ENCODE measurements around the gene PLIN1.

The PLIN1 gene

DNA sequence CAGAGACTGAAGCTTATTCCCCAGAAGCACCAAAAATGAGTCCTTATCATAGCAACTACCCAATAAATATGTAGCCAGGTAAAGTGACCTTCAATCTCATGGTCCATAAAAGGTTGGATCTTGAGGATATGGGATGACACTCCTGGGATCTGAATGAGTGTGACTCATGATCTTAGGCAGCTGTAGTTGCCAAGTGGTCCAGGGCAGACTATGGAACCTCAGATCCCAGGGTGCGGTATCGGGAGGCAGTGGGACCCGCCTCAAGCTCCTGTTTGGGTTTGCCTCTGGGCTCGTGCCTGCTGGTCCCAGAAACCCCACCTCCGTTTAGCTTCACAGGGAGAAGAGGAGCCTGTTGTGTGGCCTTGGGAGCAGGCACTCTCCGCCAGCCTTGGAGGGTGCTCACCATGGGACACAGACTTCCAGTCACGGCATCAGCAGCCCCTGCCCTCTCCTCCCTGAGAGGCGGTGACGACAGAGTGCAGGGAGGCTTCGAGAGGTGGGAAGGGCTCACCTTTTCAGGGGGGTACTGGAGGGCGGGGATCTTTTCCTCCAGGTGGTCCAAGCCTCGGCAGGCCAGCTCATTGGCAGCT lies 8.1 kb downstream of the PLIN1 start:
- no peak for DNase-seq

DNA sequence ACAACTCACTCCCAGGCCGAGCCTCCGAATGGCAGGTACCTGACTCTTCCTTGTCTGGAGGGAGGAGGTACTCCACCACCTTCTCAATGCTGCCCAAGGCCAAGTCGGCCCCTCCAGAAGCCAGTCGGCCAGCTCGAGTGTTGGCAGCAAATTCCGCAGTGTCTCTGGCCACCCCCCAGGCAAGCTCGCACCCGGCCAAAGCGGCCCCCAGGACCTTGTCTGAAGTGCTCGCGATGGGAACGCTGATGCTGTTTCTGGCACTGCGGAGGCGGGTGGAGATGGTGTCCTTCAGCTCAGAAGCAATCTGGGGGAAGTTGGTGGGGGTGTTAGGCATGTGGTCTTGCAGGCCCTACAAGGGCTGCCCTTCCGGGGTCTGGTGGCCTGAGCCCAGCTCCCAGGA lies 9.2 kb downstream of the PLIN1 start:
- no peak for DNase-seq

DNA sequence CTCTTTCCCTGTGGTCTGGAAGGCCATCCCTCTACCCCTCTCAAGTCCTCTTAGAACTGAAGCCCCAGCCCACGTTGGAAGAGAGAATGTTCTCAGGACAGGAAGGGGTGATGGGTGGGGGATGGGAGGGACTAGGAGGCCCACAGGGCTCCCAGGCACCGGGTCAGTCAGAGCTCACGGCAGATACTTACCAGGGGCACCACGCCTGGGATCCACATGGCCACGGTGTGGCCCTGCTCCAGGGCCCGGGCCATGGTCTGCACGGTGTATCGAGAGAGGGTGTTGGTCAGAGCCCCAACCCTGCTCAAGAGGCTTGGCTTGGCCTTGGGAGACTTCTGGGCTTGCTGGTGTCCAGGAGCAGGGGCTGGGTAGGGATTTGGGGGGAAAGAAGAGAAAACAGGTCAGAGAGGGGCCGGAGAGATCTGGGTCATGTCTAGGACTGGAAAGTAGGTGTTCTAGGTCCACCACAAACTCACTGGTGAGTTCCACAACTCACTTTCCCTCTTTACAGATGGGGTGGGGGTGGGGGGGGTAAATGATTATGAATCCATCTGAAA lies 9.8 kb downstream of the PLIN1 start:
- DNase-seq: no peak

DNA sequence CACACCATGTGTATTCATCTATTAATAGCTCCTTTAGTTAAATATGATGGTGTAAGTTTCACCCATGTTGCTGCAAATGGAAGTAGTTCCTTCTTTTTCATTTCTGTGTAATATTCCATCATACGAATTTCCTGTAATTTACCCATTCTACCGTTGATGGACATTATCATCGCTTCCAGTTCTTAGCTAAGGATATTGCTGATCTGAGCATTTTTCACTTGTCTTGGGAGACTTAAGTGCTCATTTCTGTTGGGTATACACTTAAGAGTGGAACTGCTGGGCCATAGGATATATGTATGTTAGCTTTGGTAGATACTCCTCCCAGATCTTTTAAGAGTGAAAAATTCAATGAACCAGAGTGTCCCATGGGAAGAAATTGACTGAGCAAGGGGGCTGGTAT lies 11.0 kb downstream of the PLIN1 start:
- no peak for DNase-seq

DNA sequence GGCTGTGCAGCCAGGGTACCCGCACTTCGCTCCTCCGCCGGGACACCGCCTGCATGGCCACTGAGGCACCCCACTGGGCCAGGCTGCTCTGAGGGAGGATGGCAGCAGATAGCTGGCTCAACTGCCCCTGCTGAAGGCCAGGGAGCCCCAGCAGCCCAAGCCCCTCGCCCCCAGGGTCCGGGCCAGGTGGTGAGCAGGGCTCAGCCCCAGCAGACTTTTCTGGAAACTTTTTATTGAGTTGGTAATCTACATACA lies 11.5 kb downstream of the PLIN1 start:
- DNase-seq: no peak

DNA sequence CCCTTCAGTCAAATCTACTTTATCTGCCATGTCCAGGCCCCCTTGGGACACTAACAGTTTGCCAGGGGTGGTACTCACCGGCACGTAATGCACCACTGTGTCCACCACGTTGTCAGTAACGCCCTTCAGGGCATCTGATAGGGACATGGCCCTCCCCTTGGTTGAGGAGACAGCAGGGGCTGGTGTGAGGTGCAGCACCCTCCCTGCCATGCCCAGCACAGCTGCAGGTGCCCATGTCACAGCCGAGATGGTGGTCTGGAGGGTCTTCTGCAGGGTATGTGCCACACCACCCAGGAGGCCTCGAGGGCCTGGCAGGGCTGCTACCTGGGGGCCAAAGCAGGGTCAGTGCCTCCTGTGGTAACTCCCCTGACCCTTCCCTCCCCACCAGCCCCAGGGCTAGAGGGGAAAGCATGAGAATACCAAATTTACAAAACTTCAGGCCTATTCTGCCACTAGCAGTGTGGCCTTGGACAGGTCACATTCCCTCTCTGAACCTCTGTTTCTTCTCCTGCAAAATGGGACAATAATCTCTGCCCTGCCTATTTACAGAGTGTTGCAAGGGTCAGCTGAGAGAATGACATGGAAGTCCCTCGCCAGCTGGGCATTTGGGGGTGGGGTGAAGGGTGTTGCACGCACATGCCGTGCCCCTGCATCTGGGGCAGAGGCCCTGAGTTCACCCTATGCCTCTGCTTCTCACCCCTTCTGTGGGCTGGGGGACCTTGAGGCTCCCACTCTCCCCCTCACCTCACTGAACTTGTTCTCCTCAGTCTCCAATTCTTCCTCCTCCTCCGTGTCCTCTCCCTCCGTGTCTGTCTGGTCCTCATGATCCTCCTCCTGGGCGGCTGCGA lies 12.1 kb downstream of the PLIN1 start:
- no peak for DNase-seq

DNA sequence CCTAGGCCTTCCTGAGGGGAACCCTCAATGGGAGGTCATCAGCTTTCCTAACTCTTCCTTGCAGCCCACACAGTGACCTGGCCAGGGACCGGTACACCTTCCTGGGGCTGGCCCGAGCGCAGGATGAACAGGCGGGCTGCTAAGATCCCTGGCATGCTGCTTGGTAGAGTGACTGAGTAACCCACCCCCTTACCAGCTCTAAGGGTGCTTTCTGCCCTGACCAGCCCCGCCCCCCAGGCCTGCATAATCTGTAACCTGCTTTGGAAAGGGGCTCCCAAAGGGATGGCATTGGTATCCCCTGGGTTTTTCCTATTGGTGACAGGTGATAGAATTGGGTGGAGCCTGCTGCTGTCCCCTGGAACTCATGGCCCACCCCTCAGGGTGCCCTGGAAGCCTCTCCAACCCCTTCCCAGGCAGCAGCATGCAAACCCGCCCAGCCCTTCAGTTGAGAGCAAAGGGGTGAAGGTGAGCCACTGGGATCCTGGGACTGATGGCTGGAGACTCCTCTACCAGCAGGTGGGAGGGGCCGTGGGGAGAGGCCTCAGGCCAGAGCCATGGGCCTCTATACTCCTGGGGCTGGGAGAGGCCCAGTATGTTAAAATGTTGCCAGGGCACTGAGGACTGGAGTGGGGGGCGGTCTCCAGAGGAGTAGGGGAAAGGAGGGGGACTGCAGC lies 12.8 kb downstream of the PLIN1 start:
- DNase-seq: no peak

DNA sequence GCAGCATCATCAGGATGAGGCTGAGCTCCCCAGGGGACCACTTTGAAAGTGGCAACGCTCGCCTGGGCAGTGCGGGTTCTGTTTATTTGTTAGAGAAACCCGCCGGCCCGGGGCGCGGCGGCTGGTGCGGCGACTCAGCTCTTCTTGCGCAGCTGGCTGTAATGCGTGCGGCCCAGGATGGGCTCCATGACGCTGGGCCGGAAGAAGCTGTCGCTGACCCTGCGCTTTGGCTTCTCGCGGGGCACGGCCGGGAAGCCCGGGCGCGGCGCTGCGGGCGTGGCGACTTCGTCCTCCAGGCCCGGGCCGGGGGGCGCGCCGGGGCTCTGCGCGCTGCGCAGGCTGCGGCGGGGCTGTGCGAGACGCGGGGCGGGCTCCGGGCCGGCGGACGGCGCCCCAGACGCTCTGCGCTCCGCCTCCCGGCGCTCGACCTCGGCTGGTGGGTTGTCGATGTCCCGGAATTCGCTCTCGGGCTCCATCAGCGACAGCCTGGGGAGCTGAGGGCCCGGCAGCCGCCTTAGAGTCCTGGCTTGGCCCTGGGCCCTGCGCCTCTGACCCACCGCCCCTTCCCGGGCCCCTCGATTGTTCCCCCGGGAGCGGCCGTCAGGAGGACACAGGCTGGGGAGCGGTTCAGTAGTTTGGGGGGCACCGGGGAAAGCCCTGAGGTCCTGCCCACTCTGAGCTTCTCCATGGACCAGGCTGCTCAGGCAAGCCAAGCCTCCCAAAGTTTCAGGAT lies 13.6 kb downstream of the PLIN1 start:
- no peak for DNase-seq

DNA sequence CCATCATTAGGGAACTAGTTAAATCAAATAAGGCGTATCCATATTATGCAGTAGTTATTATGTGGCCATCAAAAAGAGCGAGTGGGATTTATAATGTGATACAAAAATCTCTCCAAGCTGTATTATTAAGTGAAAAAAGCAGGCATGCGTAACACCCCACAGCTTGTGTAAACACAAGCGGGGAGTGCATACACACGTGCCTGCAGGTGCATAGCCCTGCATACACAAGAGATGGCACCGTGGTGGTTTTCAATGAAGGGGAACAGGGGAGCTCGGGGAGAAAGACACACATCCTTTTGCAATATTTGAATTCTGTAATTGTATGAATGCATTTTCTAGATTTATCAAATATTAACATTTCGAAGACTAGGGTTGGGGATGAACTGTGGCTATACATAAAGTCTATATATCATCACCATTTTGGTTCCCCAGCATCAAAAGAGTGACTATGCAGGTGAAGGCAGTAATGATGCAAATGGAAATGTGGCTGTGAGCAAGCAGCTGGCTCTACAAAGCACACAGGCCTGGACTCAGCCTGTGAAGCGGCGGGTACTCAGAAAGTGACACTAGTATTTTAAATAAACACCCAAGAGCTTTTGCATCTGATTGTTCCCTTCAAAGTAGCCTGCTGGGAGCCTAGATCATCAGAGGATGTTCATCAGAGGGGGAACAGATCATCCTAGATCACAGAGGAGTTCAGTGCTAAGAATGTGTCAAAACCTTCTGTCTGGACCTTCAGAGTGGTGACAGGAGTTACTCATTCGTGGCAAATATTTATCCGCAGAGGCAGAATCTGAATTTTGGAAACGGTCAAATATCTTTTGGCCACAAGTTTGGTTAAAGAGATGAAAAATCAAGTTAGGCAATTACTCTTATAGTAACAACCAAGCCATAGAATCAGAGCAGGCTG lies 14.5 kb downstream of the PLIN1 start:
- DNase-seq: peak; percentile 1

DNA sequence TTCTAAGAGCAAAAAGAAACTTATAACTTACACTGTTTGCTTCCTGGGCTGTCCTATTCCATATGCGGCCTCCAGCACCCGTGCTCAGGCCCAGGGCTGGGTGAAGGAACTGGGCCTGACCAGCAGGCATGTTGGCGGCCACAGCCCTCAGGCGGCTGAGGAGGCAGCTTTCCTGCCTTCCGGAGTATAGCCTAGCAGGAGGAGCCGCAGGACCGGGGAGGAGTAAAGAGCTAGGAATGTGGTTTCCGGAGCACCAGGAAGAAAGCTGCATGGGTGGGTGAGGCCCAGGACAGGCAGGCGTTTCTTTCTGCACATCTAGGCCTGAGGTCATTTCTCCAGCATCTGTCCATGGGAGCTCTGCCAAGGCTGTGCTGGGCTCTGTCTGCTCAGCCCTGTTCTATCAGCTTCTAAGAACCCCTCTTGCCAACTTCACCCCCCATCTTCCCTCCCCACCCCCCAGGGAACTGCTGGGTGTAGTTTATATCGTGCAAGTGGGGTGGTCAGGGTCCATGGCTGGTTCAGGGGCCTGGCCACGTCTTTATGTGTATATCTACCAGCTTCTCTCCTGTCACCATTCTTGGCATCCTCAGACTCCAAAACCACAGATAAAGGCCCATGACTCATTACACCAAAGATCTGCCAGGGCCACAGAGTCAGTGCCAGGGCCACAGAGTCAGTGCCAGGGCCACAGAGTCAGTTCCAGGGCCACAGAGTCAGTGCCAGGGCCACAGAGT lies 16.1 kb downstream of the PLIN1 start:
- no peak for DNase-seq

DNA sequence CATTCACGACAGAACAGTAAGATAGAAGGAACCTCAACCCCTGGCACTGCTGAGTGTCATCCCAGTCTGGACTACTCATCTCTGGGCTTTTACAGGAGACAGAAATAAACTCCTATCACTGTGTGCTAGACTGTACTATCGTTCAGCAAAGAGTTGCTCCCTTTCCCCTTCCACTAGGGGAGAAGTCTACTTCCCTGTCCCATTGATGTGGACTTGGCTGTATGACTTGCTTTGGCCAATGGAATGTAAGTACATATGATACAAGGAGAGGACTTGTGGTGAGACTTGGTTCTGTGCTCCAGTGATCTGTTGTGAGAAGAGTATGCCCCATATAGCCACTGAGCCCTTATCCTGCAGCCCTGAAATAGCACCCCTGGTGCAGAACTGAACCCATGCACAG lies 18.6 kb downstream of the PLIN1 start:
- DNase-seq: no peak

DNA sequence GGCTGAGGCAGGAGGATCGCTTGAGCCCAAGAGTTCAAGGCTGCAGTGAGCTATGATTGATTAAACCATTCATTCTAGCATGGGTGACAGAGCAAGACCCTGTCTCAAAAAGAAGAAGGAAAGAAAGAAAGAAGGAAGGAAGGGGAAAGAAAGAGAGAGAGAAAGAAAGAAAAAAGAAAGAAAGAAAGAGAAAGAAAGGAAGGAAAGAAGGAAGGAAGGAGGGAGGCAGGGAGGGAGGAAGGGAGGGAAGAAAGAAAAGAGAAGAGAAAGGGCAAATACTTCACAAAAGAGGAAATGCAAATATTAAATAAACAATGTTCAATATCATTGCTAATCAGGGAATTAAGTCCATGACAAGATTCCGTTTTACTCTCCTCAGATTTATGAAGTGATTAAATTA lies 19.9 kb downstream of the PLIN1 start:
- DNase-seq: no peak

DNA sequence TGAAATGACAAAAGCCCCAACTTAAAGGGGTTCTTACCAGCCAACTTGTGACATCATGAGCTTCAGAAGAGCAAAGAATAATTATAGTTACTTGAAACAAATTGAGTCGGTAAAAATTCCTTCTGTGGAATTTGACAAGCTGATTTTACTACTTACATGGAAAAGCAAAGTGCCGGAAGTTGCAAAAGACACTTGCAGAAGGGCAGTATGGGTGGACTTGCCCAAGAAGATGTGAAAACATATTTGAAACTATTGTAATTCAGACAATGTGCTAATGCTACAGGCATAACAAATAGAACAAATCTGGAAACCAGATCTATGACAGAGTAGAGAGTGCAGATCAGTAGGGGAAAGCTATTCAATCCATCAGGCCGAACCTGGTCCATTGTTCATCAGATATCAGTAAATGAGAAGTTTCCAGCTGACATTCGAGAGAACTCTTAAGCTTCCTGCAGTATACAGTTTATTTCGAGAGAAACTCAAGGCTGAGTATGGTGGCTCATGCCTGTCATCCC lies 21.4 kb downstream of the PLIN1 start:
- DNase-seq: no peak

DNA sequence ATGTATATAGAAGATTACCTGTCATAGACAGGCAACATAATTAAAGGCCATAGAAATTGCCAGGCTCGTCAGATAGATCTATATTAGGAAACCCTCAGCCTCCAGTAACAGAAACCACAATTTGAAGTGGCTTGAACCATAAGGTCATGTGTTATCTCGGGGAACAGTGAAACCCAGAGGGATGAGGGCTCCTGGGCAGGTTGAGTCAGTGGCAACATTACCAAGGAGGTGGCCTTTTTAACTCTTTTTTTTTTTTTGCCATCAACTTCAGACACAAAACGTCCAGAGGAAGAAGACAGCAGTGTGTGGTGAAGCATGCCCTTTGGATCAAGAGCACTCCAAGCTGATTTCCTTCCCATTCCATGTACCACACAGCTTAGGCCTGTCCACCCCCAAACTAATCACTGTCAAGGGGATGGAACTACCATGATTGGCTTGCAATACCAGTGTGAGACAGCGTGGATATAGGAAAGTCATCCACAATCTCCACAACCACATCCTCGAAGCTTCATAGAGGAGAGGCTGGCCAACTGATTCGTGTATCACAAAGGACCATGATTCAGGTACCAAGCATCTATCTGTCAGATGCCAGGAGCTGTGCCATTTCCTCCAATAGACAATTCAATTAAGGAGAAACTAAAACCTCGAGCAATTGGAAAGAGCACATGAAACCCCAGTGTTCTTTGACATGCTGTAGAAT lies 22.9 kb downstream of the PLIN1 start:
- no peak for DNase-seq

DNA sequence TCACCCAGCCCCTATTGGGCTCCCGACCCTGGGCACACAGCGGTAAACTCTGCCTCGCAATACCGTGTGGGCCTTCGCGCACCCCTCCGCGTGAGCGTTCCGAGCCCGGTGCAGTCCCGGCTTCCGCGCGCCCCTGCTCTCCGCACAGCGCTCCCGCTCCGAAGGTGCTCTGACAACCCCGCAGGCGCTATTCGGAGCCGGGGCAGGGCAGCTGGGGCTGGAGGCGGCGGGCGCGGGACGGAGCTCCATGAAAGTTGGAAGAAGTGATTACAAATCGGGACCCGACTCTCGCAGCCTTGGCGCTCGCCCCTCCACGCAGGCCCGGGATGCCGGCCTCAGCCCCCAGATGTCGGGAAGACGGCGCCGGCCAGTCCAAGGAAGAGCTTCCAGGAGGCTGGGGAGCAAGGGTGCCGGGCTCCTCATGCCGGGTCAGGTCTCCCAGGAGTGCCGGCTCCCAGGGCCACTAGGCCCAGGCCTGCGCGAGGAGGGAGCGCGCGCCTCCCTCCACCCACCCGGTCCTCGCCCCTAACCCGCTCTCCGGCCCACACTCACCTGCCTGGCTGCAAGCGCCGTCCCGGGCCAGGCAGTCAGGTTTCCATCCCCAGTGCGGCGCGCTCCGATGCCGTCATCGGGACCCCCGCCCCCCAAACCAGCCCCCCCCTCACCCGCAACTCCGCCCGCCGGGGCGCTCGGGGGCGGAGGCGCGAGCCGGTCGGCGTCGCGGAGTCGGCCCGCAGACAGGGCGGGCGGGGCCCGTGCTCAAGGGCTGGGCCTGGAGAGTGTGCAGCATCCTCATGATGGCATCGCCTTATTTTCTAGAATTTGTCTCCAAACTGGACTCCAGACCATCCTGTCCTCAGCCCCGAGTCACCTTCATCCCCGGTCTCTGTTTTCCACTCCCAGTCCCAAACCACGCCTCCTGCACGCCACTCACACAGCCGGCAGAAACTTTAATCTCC lies 24.0 kb downstream of the PLIN1 start, which contains the start of gene KIF7:
KIF7 (minus strand) TSS at position 621 of the 959 bp plus-strand sequence. CDS start 2,537 bp downstream, outside the sequence.
- DNase-seq: no peak

DNA sequence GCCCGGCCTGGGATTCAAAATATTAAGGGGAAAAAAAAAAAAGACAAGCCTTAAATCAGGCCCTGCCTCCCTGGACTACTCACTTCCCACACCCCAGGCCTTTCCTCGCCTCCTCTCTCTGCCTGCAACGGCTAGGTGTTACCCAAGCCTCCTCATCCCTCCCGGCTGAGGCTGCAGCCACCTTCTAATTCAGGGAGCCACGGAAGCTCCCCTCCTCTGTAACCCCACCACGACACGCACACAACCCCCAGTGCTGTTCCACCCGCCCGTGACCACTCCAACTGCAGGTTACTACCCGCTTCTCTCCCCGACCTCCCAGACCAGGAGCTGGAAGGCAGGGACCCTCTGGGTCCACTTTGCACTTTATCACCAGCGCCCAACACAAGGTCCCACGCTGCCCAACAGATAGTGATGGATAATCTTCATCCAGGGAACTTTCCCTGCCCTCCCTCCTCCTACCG lies 24.8 kb downstream of the PLIN1 start:
- DNase-seq: no peak

DNA sequence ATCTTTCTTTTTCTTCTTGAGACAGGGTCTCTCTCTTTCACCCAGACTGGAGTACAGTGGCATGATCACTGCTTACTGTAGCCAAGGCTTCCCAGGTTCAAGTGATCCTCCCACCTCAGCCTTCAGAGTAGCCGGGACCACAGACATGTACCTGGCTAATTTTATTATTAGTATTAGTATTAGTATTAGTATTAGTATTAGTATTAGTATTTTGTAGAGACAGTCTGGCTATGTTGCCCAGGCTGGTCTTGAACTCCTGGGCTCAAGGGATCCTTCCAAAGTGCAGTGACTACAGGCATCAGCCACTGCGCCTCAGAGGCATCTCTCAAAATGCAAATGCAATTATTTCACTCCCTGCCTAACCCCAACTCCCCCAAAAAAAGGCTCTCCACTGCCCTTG lies 25.6 kb downstream of the PLIN1 start:
- DNase-seq: no peak

DNA sequence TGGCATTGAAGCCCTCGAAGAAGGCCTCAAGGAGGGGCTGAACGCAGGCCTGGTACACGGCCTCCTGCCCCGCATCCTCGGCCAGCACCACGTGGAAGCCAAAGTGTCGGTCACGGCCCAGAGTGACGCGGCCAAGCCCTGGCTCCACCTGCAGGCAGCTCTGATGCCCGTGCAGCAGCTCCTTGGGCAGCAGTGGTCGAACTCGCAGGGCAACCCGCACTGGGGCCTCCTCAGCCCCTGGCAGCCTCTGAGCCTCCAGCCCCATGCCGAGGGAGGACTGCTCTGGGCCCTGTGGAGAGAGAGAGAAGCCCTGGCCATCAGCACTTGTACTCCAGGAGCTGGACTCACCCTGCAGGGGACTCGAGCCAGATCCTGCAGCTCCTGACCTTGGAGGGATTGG lies 26.5 kb downstream of the PLIN1 start:
- DNase-seq: no peak

DNA sequence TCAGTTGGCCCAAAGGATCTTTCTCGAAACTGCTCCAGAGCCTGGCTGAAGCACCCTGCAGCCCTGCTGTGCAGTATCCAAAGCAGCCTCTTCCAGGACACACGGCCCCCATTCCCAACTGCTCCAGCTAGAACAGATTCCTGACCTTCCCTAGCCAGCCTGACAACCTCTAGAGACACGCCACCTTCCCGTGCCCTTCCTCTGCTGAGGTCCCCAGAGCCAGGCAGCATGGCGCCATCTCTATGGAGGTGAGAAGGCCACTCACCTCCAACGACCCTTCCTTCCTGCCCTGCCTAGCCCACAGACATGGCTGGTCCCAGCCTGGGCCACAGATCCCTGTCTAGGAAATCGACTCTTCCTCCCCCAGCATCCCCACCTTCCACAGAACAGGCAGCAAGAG lies 27.0 kb downstream of the PLIN1 start:
- no peak for DNase-seq

All from NCI-H1092 treated with DMSO at 0.1 percent for 48 hours (cell line).